GM19372 (cell line): ENCODE measurements around the gene NPY4R2.
"Not testable (repeated sequence)": the region's sequence is repeated elsewhere in the genome, so short reads cannot be mapped to it uniquely, and the experiment has no call there.

Source experiments
- ATAC-seq: cut with Tn5 transposase; IDR thresholded peaks from one replicate; pipeline ENCODE4 v1.9.1; 2021; ENCODE audit warnings: mild to moderate bottlenecking, low read depth, moderate library complexity; ENCODE audit not compliant: unreplicated experiment

NPY4R2 gene

GRCh38 chr10:47928225-47928624 is 9.8 kb downstream of the NPY4R2 start:
- not testable (repeated sequence) for ATAC-seq

- ATAC-seq: not testable (repeated sequence)
Measured at GRCh38 chr10:47932824-47933223, 14.4 kb downstream of the NPY4R2 start.

GRCh38 chr10:47933462-47933861 is 15.0 kb downstream of the NPY4R2 start:
- not testable (repeated sequence) for ATAC-seq

GRCh38 chr10:47936772-47937228 is 18.3 kb downstream of the NPY4R2 start:
- ATAC-seq: not testable (repeated sequence)

GRCh38 chr10:47937634-47938033 is 19.2 kb downstream of the NPY4R2 start:
- not testable (repeated sequence) for ATAC-seq

- ATAC-seq: not testable (repeated sequence)
Measured at GRCh38 chr10:47940821-47941220, 22.4 kb downstream of the NPY4R2 start.

- ATAC-seq: not testable (repeated sequence)
Measured at GRCh38 chr10:47941379-47941778, 22.9 kb downstream of the NPY4R2 start.

GRCh38 chr10:47942351-47943019 is 24.0 kb downstream of the NPY4R2 start:
- not testable (repeated sequence) for ATAC-seq

GRCh38 chr10:47943328-47943727 is 24.9 kb downstream of the NPY4R2 start:
- not testable (repeated sequence) for ATAC-seq

GRCh38 chr10:47947424-47947823 is 29.0 kb downstream of the NPY4R2 start:
- not testable (repeated sequence) for ATAC-seq

GRCh38 chr10:47957158-47957557 is 38.7 kb downstream of the NPY4R2 start:
- ATAC-seq: not testable (repeated sequence)

- ATAC-seq: not testable (repeated sequence)
Measured at GRCh38 chr10:47959677-47960076, 41.2 kb downstream of the NPY4R2 start.

GRCh38 chr10:47960699-47961098 is 42.2 kb downstream of the NPY4R2 start:
- not testable (repeated sequence) for ATAC-seq

GRCh38 chr10:47962785-47963184 is 44.3 kb downstream of the NPY4R2 start:
- ATAC-seq: not testable (repeated sequence)

GRCh38 chr10:47964280-47965063 is 46.0 kb downstream of the NPY4R2 start:
- not testable (repeated sequence) for ATAC-seq

- ATAC-seq: not testable (repeated sequence)
Measured at GRCh38 chr10:47968988-47969387, 50.5 kb downstream of the NPY4R2 start.

- not testable (repeated sequence) for ATAC-seq
Measured at GRCh38 chr10:47970047-47970446, 51.6 kb downstream of the NPY4R2 start.

- ATAC-seq: not testable (repeated sequence)
Measured at GRCh38 chr10:47971598-47971997, 53.1 kb downstream of the NPY4R2 start.

- not testable (repeated sequence) for ATAC-seq
Measured at GRCh38 chr10:47972077-47972476, 53.6 kb downstream of the NPY4R2 start.
